Putamen (tissue), 1 donor: Measurements from ENCODE around the gene CHRD.
A peak's percentile ranks its signal among the peaks of the same experiment; 100 is the strongest.

ENCODE experiments used
- DNase-seq: peaks from one replicate; pipeline ENCODE4 v3.0.0-alpha.2; 2016; ENCODE audit warnings: low spot score

Gene CHRD

GRCh38 chr3:184346480-184347190 lies 33.2 kb upstream of the CHRD start:
- DNase-seq: no peak

- no peak for DNase-seq
These were observed 32.4 kb upstream of the CHRD start for GRCh38 chr3:184347321-184348056.

- no peak for DNase-seq
These were observed 31.8 kb upstream of the CHRD start for GRCh38 chr3:184348057-184348382.

- no peak for DNase-seq
These were observed 30.0 kb upstream of the CHRD start for GRCh38 chr3:184349563-184350470.

- DNase-seq: no peak
These were observed 29.2 kb upstream of the CHRD start for GRCh38 chr3:184350618-184351017.

GRCh38 chr3:184351511-184352148 lies 28.2 kb upstream of the CHRD start:
- no peak for DNase-seq

- DNase-seq: no peak
These were observed 27.6 kb upstream of the CHRD start for GRCh38 chr3:184352149-184352785.

GRCh38 chr3:184352897-184353545 lies 26.8 kb upstream of the CHRD start:
- DNase-seq: no peak

- DNase-seq: no peak
These were observed 26.3 kb upstream of the CHRD start for GRCh38 chr3:184353546-184353941.

- DNase-seq: no peak
These were observed 25.6 kb upstream of the CHRD start for GRCh38 chr3:184354121-184354728.

- no peak for DNase-seq
These were observed 25.1 kb upstream of the CHRD start for GRCh38 chr3:184354754-184355153.

- no peak for DNase-seq
These were observed 24.4 kb upstream of the CHRD start for GRCh38 chr3:184355261-184356040.

- no peak for DNase-seq
These were observed 22.4 kb upstream of the CHRD start for GRCh38 chr3:184357248-184358123.

GRCh38 chr3:184358124-184358767 lies 21.6 kb upstream of the CHRD start:
- DNase-seq: no peak

- DNase-seq: no peak
These were observed 20.9 kb upstream of the CHRD start for GRCh38 chr3:184358921-184359350.

GRCh38 chr3:184359610-184360009 lies 20.2 kb upstream of the CHRD start:
- DNase-seq: peak; percentile 83

GRCh38 chr3:184360070-184360928 lies 19.6 kb upstream of the CHRD start:
- DNase-seq: no peak
